Activated CD4-positive, CD25-positive, alpha-beta regulatory T cell treated with anti-CD3 and anti-CD28 coated beads, Interleukin-2, amount 50 U/mL, for 72 hours (primary cell): ENCODE measurements around the gene PGC.

Experiments used
- DNase-seq: peaks from one replicate; pipeline ENCODE4 v3.0.0; 2021

Gene PGC

DNA sequence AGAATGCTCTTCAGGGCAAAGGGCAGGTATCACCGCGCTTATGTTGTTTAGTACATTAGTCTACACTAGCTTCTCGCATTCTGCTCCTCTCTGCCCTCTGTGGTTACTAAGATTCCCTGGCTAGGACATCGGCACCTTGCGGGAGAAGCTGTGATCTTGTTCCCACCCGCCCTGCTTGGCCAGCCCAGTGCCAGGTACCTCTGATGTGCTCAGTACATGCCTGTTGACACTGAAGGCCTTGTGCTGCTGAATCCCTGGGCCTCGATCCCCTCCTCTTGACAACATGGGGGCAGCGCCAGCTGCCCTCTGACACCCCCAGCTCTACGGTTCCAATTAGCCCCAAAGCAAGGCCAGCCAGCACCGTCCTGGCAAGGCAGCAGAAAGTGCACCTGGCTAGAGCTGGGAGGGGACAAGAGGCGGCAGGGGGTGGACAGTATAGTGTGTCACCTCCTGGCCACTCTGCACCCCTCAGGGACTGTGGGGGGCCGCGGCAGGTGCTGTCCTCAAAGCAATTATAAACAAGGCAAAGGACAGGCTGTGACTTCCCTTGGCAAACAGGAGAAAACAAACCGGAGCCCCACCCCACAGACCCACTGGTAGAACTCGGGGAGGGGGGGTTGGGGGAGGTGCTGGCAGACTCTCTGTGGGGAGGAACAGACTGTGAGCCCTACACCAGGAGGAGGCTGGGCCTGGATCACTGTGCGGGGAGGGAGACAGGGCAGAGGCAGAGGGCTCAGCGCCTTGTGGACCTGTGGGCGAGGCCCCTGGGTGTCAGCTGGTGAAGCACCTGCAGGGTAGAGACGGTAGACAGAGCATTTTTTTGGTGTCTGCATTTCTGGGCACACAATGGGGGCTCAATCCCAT, 18.9 kb downstream of the PGC start:
- no peak for DNase-seq

DNA sequence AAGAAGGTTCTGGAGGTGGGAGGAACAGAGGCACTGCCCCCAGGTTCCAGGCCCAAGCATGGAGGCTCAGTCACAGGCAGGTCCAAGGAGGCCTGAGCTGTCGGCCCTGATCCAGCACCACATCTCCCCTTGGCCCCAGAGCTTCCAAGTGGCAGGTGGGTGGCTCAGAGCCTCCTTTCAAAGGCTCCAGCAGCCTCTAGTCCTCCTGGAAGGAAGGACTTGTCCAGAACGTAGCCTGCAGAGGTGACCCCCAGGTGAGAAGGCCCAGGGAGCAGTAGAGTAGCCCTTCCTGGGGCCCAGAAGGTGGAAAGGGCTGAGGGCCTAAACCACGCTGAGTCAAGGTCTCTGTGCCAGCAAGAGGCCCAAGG, 19.5 kb downstream of the PGC start:
- DNase-seq: no peak

DNA sequence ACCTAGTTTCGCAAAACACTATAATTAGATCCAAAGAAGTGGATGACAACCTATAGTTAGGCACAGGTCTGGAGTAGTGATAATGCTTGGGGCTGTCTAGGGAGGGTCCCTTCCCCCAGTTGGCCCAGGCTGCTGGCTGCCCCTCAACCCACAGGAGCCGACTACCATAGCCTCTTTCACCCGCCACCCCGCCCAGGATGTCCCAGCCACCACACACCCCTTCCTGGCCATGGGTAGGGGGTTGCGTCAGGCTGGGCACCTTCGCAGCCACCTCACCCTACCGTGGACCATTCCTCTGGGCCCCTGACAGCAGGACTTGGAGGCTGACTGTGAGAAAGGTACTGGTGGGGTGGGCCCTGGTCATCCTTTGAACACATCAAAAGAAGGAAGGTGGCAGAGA, 20.3 kb downstream of the PGC start:
- no peak for DNase-seq

DNA sequence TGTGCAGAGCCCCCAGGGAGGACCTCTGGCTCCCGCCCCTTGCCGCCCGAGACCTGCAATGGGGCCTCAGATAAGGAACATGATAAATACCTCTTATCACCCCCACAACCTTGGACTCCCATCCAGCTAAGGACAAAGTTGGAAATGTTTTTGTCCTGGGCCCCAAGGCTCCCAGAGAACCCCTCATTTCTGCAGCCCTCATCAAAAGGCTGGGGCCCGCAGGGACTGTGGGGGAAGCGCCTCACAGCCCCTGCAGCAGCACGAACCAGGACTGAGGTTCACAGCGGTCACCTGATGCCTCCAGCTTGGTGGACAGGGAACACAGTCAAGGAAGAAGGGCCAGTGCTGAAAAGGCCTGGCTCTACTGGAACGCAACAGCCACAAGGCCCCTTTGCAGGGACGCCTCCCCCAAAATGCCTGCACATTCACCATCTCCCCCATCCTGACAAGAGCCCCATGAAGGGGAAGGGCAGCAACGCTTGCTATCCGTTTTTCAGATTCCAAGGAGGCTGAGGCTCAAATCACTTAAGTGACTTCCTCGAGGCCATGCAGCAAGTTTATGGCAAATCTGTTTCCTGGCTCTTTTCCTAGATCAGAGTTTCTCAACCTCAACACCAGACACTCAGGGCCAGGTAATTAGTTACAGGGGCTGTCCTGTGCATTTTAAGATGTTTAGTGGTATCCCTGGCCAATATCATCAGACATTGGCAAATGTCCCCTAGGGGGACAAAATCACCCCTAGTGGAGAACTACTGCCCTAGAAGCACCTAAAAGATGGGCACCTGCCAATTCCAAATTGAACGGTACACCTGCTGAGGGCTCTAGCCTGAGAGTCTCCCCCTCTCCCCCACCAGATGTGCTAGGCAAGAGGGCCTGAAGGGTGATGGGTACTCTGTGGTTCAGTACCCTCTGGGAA, 22.4 kb downstream of the PGC start:
- DNase-seq: no peak

DNA sequence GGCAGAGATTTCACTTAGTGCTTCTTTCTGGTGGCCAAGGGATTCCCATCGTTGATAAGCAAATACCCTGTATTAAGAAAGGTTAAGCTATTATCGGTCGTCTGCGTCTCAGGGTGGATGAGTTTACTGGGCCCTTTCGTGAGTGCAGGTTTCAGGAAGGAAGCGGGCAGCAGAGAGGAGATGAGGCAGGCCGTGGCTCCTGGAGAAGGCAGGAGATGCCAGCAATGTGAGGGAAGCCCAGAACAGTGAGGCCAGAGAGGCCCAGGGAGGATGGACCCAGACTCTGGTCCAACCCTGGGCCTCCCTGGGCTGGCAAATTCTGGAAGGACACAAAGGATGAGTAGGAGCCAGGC, 23.0 kb downstream of the PGC start:
- DNase-seq: no peak

DNA sequence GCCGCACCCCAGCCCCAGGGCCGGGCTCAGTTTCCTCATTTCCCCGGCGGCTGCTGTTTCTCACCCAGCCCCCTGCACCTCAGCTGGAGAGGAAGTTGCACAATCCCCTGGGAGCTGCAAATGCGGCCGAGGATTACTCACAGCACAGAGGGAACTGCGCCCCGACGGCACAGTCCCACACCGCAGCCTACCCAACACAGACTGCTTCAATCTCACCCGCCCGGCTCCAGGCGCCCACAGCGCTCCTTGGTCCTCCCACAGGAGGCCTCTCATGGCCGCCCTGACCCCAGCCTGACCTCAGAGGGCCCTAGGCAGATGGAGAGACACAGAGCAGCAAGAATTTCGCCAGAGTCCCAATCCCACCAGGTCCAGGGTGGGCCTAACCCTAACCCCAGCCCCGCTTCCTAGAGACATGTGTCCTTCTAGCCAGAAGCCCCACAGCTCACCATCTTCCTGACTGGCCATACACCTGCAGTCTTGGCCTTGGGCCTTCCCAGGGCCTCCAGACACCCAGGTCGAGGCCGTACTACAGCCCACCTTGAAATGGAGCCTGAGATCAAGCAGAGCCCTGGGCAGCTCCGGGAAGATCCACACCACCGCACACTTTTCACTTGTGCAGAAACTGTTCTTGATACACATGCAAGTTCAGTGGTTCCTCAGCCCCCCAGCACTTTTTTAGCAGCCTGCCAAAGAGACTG, 23.5 kb downstream of the PGC start:
- no peak for DNase-seq

DNA sequence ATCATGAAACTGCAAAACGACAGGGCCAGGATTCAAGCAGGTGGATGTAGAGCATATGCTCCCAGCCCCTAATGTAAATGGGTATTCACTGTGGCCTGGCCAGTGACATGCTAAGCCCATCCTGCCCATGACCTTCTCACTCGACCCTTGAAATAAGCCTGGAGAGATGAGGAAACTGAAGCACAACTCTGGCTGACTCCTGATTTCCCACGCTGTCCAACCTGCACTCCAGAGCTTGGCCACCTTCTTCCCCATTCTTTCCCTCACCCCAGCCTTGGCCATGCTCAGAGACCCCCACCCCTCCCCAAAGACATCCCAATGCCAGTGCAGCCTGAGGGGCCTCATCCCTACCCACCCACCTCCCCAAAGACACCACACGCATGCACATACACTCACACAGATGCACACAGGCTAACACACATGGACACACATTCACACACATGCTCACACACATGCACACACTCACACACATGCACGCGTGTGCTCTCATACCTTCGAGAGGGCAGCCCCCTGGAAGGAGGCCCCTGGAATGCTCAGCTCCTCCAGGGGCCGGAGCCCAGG, 24.1 kb downstream of the PGC start:
- no peak for DNase-seq

DNA sequence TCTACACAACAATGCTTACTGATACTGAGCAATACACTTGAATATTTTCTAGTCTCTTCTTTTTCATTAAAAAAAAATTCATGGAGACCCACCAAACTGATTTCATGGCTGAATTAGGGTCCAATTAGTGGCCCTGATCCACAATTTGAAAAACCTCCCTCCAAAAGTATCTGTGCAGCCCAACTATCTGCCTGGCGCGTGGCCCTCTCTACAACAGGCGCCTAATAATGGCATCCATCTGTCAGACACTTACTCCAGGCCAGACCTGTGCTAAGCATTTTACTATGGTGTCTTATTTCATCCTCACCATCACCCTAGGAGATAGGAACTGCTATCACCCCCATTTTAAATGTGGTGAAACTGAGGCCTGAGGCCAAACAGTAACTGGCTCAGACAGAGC, 25.8 kb downstream of the PGC start:
- no peak for DNase-seq

DNA sequence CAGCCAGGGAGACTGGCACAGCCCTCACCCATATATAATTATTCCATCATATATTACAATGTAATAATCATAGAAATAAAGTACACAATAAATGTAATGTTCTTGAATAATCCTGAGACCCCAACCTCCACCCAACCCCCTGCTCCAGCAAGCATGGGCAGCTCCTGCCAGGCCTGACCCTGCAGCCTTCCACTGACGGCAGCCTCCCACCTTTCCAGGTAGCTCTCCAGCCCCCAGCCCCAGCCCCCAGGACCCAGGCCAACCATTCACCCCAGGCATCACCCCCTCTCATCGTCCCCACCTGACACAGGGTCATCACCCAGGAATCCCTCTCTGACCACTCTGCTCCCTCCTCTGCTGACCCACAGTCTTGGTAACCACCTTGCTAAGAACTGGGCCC, 26.4 kb downstream of the PGC start:
- DNase-seq: no peak

DNA sequence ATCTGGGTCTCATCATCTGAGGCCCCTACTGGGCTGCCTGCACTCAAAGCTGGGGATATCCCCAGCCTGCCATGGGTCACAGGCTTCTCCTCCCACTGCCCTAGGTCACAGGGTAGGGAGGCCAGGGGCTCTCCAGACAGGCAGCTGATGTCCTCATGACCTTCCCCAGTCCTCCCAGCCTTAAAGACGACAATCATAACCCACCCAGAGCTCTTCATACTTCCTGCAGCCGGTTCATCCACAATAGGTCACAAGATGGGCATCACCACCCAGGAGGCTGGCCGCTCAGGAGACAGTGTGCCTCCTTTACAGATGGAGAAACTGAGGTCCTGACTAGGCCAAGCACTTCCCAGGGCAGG, 27.0 kb downstream of the PGC start:
- DNase-seq: no peak

DNA sequence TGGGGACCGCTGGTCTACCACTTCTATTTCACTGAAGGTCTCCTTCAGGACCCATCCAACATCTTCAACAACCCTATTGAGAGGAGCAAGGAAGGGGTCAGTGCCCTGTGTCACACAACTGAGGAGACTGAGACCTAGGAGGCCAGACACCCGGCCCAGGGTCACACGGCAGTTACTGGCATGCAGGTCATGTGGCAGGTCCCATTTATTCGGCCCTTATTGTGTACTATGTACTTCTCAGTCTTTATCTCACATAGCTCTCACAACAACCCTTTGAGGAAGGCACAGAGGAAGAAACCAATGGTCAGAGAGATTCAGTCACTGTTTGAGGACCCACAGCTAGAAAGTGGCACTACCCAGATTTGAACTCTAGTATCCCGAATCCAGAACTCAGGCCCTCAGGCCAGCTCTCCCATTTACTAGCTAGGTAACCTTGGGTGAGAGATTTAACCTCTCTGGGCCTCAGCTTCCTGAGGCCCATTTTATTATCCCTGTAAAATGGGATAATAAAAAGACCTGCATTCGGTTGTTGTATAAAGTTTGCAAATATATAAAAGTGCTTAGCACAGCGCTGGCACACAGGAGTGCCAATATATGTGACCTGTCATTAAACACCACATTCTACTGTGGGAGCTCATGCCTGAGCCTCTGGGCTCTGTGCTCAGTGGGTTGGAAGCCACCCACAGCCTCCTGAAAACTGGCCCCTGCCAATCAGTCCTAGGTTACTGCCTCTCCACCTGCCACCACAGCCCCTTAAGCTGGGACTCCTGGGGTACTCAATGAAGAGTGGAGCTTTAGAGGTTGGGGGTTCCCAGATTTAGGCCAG, 27.5 kb downstream of the PGC start:
- DNase-seq: no peak

DNA sequence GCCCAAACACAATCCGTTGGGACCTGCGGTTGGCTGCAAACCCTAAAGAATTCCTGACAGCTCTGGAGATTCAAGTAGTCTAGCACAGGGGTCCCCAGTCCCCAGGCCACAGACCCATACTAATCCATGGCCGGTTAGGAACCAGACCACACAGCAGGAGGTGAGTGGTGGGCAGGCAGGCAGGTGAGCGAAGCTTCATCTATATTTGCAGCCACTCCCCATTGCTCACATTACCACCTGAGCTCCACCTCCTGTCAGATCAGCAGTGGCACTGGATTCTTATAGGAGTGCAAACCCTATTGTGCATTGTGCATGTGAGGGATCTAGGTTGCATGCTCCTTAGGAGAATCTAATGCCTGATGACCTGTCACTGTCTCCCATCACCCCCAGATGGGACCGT, 28.4 kb downstream of the PGC start:
- no peak for DNase-seq

DNA sequence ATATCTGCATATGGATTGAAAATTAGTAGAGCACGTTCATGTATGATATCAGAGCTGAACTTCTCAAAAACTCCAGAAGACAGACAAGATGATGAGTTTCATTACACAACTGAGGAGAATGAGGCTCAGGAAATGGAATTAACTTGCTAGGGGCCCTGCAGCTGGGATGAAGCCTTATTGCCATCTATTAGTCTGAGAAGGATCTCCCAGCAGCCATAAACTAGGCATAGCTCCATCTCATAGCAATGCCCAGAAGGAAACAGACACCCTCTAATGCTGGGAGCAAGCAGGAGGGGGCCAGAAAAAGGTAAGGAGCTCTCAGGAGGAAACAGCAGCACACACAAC, 29.8 kb downstream of the PGC start:
- no peak for DNase-seq

DNA sequence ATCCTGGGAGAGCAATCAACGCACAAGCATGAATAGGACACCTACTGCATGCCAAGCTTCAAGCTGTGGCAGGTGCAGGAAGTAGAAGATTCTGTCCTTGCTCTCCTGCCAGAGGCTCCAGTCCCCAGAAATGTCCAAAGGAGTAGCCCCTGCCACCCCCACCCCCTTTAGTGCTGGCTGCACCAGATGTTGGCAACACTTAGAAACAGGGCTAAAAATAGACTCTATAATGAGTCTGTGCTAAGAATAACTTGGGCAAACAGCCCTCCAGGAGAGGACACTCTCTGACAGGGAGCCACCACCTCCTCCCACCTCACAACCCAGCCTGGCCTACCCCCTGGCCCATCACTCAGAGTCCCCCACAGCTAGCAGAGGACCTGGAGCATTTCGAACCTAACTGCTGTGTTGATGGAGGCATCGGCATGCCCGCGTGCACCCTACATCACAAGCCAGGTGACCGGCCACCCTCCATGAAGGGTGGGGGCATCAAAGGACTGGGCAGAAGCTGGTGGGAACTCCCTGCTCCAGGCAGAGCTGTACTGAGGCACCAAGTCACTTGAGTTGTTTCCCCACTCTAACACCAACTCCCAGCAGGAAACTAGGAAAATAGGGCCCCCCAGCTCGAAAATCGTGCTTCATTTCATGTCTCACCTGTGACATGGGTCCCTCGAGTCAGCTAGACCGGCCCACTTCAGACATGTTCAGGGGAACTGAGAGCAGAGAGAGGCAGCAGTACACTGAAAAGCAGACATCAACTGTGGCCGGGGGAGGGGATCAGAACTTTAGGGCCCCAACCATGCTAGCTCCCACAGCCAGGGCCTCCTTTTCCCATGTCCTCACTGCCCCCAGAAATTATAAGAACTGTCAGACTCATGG, 30.4 kb downstream of the PGC start:
- no peak for DNase-seq

DNA sequence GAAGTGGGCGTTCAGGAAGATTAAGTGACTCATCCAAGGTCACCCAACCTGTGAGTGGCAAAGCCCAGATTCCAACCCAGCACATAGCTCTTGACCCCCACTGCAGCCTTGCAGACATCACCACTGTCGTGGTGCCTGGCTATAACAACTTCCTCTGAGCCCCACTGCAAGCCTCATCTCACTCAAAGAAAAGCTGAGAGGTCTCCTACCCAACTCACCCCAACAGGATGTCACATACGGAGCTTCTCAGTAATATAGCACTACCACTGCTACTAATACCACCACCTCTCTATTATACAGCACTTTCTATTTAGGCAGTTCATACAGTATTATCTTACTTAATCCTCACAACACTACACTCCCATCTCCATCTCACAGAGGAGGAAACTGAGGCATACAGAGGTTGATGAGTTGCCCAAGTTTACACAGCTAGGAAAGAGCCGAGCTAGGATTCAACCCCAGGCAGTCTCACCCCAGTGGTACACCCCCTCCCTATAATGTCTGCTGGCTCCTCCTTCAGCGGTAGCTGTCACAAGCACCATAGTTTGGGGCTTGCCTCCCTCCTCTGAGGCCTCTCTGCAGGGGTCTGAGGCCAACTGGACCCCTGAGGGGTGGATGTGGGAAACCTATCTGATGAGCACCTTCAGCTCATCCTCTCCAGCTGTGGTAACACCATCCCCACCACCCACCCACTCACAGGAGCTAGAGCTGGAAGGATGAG, 31.2 kb downstream of the PGC start:
- DNase-seq: no peak

DNA sequence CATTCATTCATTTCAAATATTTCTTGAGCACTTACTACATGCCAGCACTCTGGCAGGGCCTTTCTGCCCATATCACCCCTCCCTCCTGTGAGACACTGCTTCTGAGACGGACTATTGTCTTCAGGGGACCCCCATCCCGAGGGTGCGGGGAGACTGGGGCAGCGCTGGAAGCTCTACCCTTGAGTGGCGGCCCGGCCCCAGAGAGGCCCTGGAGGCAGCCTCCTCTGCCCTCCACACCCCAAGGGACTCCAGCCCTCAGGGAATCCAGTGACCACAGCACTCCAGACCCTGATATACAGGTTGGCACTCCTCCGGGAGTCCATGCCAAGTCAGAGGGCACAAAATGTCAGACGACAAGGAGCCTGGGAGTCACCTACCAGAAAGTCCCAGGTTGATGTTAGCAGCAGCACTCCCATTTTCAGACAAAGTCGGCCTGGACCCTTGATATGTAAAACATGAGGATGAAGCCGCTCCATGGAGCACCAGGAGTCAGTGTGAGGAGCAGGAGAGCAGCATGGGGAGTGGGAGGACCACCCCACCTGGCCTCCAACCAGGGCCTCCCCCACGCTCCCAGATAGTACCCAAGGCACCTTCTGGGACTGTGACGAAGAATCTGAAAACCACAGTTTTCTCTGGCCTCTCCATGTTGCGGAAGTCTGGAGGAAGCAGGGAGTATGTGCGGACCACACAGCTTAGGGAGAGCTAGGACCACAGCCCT, 32.5 kb downstream of the PGC start:
- DNase-seq: no peak

DNA sequence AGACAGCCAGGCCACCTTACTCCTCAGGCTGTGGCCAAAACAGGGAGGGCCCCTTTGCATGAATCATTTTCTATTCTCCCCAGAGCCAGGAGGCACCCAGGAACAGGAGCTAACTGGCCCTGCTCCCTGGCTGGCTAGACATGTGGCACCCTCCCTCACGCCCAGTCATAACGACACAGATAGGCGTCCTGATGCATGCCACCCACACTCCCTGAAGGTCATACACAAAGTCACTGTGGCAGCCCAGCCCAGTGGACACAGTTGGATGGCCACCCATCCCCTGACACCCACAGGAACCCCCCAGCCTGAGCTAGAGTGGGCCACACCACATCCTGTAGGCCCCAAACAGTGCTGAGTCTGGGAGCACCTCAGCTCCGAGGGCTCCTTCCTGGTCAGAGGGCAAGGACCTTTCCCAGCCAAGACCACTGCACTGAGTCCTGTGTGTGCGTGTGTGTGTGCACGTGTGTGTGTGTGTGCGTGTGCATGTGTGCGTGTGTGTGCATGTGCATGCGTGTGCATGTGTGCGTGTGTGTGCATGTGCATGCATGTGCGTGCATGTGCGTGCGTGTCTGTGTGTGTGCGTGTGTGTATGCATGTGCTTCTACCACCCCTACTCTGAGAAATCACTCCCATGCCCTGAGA, 33.4 kb downstream of the PGC start:
- DNase-seq: no peak

DNA sequence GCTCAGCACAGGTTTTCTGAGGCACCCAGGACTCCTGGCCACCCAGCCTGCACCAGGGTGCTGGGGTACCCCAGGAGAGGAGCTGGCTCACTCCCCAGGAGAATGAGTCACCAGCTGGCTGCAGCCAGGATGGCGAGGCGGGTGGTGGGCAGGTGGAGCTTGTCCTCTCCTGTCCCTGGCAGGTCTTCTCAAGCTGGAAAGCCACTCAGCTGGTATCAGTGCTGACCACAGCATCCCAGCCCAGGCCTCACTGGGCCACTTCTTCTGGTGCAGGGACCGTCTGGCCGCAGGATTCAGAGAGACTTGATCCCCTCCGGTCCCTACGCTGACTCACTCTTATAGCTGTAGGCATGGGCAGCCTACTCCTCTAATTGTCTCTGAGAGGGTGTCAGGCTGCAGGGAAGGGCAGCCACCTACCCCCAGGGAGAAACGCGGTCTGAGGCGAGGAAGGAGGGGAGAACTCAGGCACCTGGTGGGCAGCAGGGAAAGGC, 34.0 kb downstream of the PGC start:
- no peak for DNase-seq

DNA sequence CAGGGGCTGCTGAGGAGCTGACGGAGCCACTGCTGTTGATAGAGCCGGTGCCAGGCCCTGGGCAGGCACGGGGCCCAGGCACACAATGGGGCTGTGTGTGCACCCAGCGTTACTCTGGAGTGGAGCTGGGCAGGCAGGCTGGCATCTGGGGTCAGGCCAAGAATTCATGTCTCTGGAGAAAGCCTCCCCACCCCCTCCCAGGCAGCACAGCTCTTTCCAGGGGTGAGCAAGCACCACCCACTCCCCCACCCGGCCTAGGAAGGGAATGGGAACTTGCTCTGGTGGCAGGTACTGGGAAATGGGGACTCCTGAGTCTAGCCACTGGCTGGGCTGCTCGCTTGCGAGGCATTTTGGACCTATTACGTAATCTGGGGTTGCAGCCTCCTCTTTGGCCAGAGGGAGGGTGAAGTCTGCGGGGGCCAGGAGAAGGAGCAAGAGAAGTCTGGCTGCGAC, 34.5 kb downstream of the PGC start:
- no peak for DNase-seq
